Suprapubic skin (tissue), 4 donors: ENCODE data around the gene TPCN2. TPM values are rescaled to one million over a fixed set of nuclear protein-coding genes. Genes with fewer than 3 reads are reported as not detected.
A peak's percentile ranks its signal among the peaks of the same experiment; 100 is the strongest.

Experiments used
- DNase-seq, 2 donors: peaks; one replicate each; pipeline ENCODE4 v3.0.0-alpha.2; 2019; ENCODE audit warnings: low spot score in 2 of 2
- H3K27ac ChIP-seq: fragments of 200-600 bp; sonication (generic); one replicate; pipeline ENCODE4 v1.5.1; 2019
- H3K27me3 ChIP-seq: fragments of 200-600 bp; sonication (generic); one replicate; pipeline ENCODE4 v1.5.1; 2019
- H3K36me3 ChIP-seq: fragments of 200-600 bp; sonication (generic); one replicate; pipeline ENCODE4 v1.5.1; 2019
- H3K4me1 ChIP-seq: fragments of 200-600 bp; sonication (generic); one replicate; pipeline ENCODE4 v1.5.1; 2019
- H3K4me3 ChIP-seq: fragments of 200-600 bp; sonication (generic); one replicate; pipeline ENCODE4 v1.5.1; 2019; ENCODE audit warnings: mild to moderate bottlenecking
- H3K9me3 ChIP-seq: fragments of 200-600 bp; sonication (generic); one replicate; pipeline ENCODE4 v1.5.1; 2019
- EP300 ChIP-seq: sonication (generic); formaldehyde crosslinking; IDR thresholded peaks from one replicate; pipeline ENCODE4 v1.6.1; 2017; ENCODE audit warnings: antibody characterized with exemption
- POLR2A ChIP-seq, 2 donors: fragments of 450-650 bp; IDR thresholded peaks; one replicate each; pipeline ENCODE4 v1.6.1; 2017; ENCODE audit warnings: antibody characterized with exemption in 2 of 2, mild to moderate bottlenecking in 2 of 2, moderate library complexity in 2 of 2
- POLR2AphosphoS5 ChIP-seq, 3 donors: sonication (generic); formaldehyde crosslinking; IDR thresholded peaks; one replicate each; pipeline ENCODE4 v1.6.1; 2017; ENCODE audit warnings: antibody characterized with exemption in 3 of 3
- WGBS: methylation state at CpG from one replicate; pipeline ENCODE4 v1.1.5; 2018; 5-methylcytosine and 5-hydroxymethylcytosine counted together
- total RNA-seq, 4 donors: library from RNA; depleted of rRNA; stranded (reverse); fragments of >200 nt; gene quantifications; one replicate each; pipeline ENCODE4 v1.1.0, GENCODE V29; 2016
- TF ChIP-seq, protein P1 (sequence below), 2 donors: fragments of 200-600 bp in 1 of 2; fragments of 450-650 bp in 1 of 2; sonication (generic) in 1 of 2; IDR thresholded peaks; one replicate each; pipeline ENCODE4 v1.5.1; 2016 to 2019; ENCODE audit warnings: antibody characterized with exemption in 2 of 2, mild to moderate bottlenecking in 1 of 2, moderate library complexity in 1 of 2

The TPCN2 gene
- total RNA-seq, 4 donors from 2014 or later, result 8.4 to 30.3 (median 24.4) TPM

DNA sequence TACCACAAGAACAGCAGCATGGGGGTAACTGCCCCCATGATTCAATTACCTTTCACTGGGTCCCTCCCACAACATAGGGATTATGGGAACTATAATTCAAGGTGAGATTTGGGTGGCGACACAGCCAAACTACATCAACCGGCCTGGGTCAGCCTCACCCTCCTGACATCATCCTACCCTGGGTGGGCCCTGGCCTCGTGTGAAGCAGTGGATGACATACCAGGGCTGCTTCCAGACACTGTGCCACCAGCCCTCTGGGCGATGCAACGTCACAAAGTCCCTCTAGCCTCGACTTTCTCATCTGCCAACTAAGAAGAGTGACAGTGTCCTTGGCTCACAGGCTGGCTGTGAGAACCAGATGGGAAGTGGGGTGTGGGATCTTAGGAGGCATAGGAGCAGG lies 8.7 kb upstream of the TPCN2 start:
- Histone ChIP-seq H3K36me3 (no peaks in the 10 kb centered on the region), H3K27me3 (no peaks in the 10 kb centered on the region), H3K27ac (no peak overlapping the region), H3K9me3 (no peaks in the 10 kb centered on the region), H3K4me3 (no peak overlapping the region), H3K4me1 (peaks cover 12% of the 10 kb centered on the region)
- no peak for TF ChIP-seq POLR2A (IDR thresholded peaks at IDR 0.05)
- TF ChIP-seq, protein P1, sequence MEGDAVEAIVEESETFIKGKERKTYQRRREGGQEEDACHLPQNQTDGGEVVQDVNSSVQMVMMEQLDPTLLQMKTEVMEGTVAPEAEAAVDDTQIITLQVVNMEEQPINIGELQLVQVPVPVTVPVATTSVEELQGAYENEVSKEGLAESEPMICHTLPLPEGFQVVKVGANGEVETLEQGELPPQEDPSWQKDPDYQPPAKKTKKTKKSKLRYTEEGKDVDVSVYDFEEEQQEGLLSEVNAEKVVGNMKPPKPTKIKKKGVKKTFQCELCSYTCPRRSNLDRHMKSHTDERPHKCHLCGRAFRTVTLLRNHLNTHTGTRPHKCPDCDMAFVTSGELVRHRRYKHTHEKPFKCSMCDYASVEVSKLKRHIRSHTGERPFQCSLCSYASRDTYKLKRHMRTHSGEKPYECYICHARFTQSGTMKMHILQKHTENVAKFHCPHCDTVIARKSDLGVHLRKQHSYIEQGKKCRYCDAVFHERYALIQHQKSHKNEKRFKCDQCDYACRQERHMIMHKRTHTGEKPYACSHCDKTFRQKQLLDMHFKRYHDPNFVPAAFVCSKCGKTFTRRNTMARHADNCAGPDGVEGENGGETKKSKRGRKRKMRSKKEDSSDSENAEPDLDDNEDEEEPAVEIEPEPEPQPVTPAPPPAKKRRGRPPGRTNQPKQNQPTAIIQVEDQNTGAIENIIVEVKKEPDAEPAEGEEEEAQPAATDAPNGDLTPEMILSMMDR (IDR thresholded peaks at IDR 0.05), result no peak
- TF ChIP-seq POLR2AphosphoS5 (IDR thresholded peaks at IDR 0.05), result no peak
- no peak for TF ChIP-seq EP300
- 66% methylated on average over 6 of the region's 6 CpGs for WGBS
- DNase-seq, result no peak

DNA sequence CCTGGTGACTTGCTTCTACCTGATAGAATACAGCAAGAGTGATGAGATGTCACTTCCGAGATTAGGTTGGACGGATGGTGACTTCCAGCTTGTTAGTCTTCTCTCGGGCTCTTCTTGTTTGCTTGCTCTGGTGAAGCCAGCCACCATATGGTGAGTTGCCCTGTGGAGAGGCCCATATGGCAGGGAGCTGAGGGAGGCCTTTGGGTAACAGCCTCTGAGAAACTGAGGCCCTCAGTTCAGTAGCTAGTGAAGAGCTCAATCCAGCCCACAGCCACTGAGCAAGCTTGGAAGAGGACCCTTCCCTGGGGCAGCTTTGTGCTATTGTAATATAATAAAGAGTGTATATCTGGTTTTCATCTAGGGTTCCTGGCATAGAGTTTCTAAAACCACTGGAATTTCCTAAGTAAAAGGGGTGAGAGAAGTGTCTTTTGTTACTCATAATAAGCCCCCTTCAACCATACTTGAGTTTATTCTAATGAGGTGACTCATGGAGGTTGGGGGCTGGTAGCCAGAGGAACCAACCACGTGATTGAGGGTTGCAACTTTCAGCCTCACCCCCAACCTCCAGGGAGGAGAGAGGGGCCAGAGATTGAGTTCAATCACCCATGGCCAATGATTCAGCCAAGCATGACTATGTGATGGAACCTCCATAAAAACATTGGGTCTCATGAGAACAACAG lies 8.0 kb upstream of the TPCN2 start:
- 75% methylated on average over 4 of the region's 4 CpGs for WGBS
- no peaks in the 10 kb centered on the region for H3K36me3 ChIP-seq
- H3K27ac ChIP-seq, result no peak overlapping the region
- TF ChIP-seq, protein P1 (IDR thresholded peaks at IDR 0.05), result no peak
- no peak for TF ChIP-seq POLR2A (IDR thresholded peaks at IDR 0.05)
- no peak for TF ChIP-seq EP300
- no peak for TF ChIP-seq POLR2AphosphoS5 (IDR thresholded peaks at IDR 0.05)
- H3K27me3 ChIP-seq, result no peaks in the 10 kb centered on the region
- no peak overlapping the region for H3K4me3 ChIP-seq
- peaks cover 13% of the 10 kb centered on the region for H3K4me1 ChIP-seq
- no peak for DNase-seq
- H3K9me3 ChIP-seq, result no peaks in the 10 kb centered on the region

DNA sequence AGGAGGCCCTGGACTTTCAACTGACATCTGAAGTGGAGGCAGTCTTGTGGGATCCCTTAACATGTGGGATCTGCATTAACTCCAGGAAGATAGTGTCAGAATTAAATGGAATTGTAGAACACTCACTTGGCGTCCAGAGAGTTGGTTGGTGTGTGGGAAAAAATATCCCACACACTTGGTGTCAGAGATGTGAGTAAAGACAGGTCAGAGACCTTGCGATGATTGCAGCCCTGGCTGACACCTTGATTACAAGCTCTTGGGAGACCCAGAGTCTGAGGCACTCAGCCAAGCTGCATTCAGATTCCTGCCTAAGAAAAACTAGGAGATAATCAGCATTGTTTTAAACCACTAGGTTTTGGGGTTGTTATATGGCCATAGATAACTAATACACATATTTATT lies 7.2 kb upstream of the TPCN2 start:
- no peaks in the 10 kb centered on the region for H3K9me3 ChIP-seq
- no peaks in the 10 kb centered on the region for H3K36me3 ChIP-seq
- no peaks in the 10 kb centered on the region for H3K27me3 ChIP-seq
- H3K27ac ChIP-seq, result no peak overlapping the region
- WGBS, result 86% methylated on average over 2 of the region's 2 CpGs
- no peak for DNase-seq
- no peak overlapping the region for H3K4me3 ChIP-seq
- TF ChIP-seq, protein P1 (IDR thresholded peaks at IDR 0.05), result no peak
- TF ChIP-seq POLR2A (IDR thresholded peaks at IDR 0.05), result no peak
- no peak for TF ChIP-seq POLR2AphosphoS5 (IDR thresholded peaks at IDR 0.05)
- H3K4me1 ChIP-seq, result peaks cover 13% of the 10 kb centered on the region

DNA sequence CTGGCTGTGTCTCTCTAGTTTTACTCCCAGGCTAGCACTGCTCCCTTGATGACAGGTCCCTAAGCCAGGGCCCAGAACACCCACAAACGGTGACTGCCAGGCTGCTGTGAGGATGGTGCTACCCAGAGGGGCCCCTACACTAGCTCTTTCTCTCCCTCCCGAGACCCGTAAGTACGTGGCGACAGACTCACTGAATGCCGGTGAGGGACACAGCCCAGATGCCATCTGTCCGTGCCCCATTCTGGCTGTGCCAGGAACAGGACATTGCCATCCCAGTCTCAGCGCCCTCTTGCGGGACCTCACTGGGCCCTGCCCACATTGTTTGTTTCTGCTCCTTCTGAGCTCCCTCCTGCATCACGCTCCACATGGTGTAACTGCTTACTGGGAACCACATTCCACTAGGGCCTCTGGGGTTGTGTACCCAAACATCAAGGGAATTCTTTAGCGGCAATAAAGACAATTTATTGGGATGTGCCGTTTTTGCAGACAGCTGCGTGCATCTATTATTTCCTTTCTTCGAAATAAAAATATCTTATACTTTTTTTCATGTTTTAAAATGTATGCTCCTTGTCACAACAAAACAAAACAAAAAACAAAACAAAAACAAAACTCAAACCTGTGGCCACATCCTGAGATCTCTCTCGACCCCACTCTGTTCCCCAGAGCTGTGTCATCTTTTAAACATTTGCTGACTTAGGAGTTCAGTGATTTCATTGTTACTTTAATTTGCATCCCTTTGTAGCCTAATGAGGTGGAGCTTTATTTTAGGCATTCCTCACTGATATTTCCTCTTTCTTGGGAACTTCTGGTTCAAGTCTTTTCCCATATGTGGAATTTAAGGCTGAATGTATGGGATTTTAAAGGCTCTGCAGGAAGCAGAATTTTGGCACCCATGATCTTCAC lies 4.4 kb upstream of the TPCN2 start:
- no peak overlapping the region for H3K4me3 ChIP-seq
- peak overlapping the region; percentile 18 for H3K27ac ChIP-seq
- no peaks in the 10 kb centered on the region for H3K9me3 ChIP-seq
- TF ChIP-seq, protein P1 (IDR thresholded peaks at IDR 0.05), result peak; percentile 29 to 51
- TF ChIP-seq POLR2AphosphoS5 (IDR thresholded peaks at IDR 0.05), result no peak
- WGBS, result 25% methylated on average over 15 of the region's 15 CpGs
- no peaks in the 10 kb centered on the region for H3K36me3 ChIP-seq
- peaks cover 21% of the 10 kb centered on the region for H3K4me1 ChIP-seq
- no peaks in the 10 kb centered on the region for H3K27me3 ChIP-seq
- DNase-seq, result peak in 1 of 2 donors; percentile 82

DNA sequence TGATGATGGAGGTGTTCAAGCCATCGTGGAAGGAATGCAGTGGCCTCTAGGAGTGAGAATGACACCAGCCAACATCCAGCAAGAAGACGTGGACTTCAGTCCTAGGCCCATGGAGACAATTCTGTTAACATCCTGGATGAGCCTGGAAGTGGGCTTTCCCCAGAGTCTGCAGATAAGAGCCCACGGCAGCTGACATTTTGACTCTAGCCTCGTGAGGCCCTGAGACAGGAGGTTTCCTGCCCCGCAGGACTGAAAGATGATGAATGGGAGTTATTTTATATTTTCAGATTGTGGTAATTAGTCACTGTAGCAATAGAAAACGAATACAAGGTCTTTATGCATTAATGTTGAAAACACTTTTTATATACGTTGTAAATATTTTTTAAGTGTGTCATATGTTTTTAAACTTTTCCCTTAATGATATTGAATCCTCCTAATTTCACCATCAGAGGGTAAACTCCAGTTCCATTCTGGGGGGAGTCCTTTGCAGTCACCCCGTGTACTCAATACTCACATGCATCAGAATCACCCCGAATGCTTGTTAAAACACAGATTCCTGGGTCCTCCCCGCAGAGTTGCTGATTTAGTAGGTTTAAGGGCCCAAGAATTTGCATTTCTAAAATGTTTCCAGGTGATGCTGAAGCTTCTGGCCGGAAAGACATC lies 570 bp upstream of the TPCN2 start:
- no peaks in the 10 kb centered on the region for H3K27me3 ChIP-seq

More for the DNA sequence above, 570 bp upstream of the TPCN2 start:
- TF ChIP-seq EP300 (peak; percentile 56), POLR2AphosphoS5 (IDR thresholded peaks at IDR 0.05) (no peak)
- H3K27ac ChIP-seq, result no peak overlapping the region
- H3K9me3 ChIP-seq, result no peaks in the 10 kb centered on the region
- H3K4me1 ChIP-seq, result peaks cover 59% of the 10 kb centered on the region
- peak overlapping the region; percentile 99 for H3K4me3 ChIP-seq
- no peak for DNase-seq
- 43% methylated on average over 11 of the region's 11 CpGs for WGBS
- H3K36me3 ChIP-seq, result no peaks in the 10 kb centered on the region
